ENCODE measurements around the gene HMGXB4. TPM values are rescaled to one million over a fixed set of nuclear protein-coding genes. Genes with fewer than 3 reads are reported as not detected.

The HMGXB4 gene
- total and polyA plus RNA-seq, 9 donors: 14.8 to 23.9 (median 20.0) TPM

GRCh38 chr22:35344956-35345690 is 87.8 kb downstream of the HMGXB4 start:
- Histone ChIP-seq H3K27ac (no peak overlapping the region), H3K4me3 (no peak overlapping the region), H3K9me3 (no peaks in the 10 kb centered on the region), H3K27me3 (no peaks in the 10 kb centered on the region), H3K36me3 (no peaks in the 10 kb centered on the region), H3K4me1 (ENCODE audit: insufficient read depth) (peaks cover 6% of the 10 kb centered on the region)
- 85 to 87% (median 87%) methylated on average over 14 of the region's 14 CpGs for WGBS, 3 donors
- intact Hi-C loops (cut with DNase I): loop anchor here in 2 of 4 donors (5.0 kb wide), 1 partner anchor 242 kb away; no protein-coding TSS in a partner anchor
- DNase-seq: no peak
- TF ChIP-seq POLR2A (IDR thresholded peaks at IDR 0.05) (no peak), CTCF (IDR thresholded peaks at IDR 0.05) (no peak), EP300 (IDR thresholded peaks at IDR 0.05) (no peak)

Small RNAs within 50 kb of the gene (microRNA-seq; reads per million reads assigned to microRNA genes)
- gene MIR3909 (2.9 to 4.7 (median 3.0) reads per million in 3 donors), gene MIR6069 (0 reads per million in 3 donors)

Small RNAs within 50 kb of the gene (small RNA-seq; reads per million reads assigned to genes)
- 0.15 reads per million for gene MIR3909
- gene MIR6069: not detected
- gene RNU7-167P: not detected

Other genes with a start within 250 kb of the HMGXB4 start
- under 1 TPM in 1 of 7 donors, not detected in 6; 0.12 TPM for gene ISX, start 191.3 kb upstream of the HMGXB4 start, total RNA-seq
- gene ISX, start 191.3 kb upstream of the HMGXB4 start, polyA plus RNA-seq: not detected
- 10 to 100 TPM; 35.1 to 48.9 (median 41.9) TPM for gene TOM1, start 42.4 kb downstream of the HMGXB4 start, total RNA-seq
- 10 to 100 TPM; 16.9 to 31.0 TPM for gene TOM1, start 42.4 kb downstream of the HMGXB4 start, polyA plus RNA-seq
- 100 to 1,000 TPM in 1 of 7 donors, 10 to 100 TPM in 6; 45.0 to 101 (median 55.6) TPM for gene HMOX1, start 123.6 kb downstream of the HMGXB4 start, total RNA-seq
- 100 to 1,000 TPM in 1 of 2 donors, 10 to 100 TPM in 1; 71.4 to 243 TPM for gene HMOX1, start 123.6 kb downstream of the HMGXB4 start, polyA plus RNA-seq
- gene MCM5, start 142.6 kb downstream of the HMGXB4 start, total RNA-seq: 10 to 100 TPM; 20.8 to 42.0 (median 39.1) TPM
- 10 to 100 TPM in 1 of 2 donors, 1 to 10 TPM in 1; 6.6 to 42.5 TPM for gene MCM5, start 142.6 kb downstream of the HMGXB4 start, polyA plus RNA-seq